Skeletal muscle tissue (tissue), 4 donors: ENCODE data around the gene PLCB1. TPM values are rescaled to one million over a fixed set of nuclear protein-coding genes. Genes with fewer than 3 reads are reported as not detected.

Source experiments
- H3K27ac ChIP-seq: one replicate; pipeline ENCODE4 v1.7.0; 2013; ENCODE audit warnings: mild to moderate bottlenecking, low read depth, low read length, inconsistent platforms
- H3K27me3 ChIP-seq, 3 donors: one replicate each; pipeline ENCODE4 v1.7.0; 2013; ENCODE audit warnings: low read length in 3 of 3; ENCODE audit not compliant: control insufficient read depth in 3 of 3, insufficient read depth in 3 of 3
- H3K36me3 ChIP-seq, 3 donors: one replicate each; pipeline ENCODE4 v1.7.0; 2013; ENCODE audit warnings: low read length in 3 of 3; ENCODE audit not compliant: control insufficient read depth in 3 of 3, insufficient read depth in 3 of 3
- H3K4me1 ChIP-seq, 3 donors: one replicate each; pipeline ENCODE4 v1.7.0; 2013; ENCODE audit warnings: low read length in 3 of 3, mild to moderate bottlenecking in 3 of 3; ENCODE audit not compliant: control insufficient read depth in 3 of 3, insufficient read depth in 3 of 3
- H3K4me3 ChIP-seq, 3 donors: one replicate each; pipeline ENCODE4 v1.7.0; 2013; ENCODE audit warnings: low read length in 3 of 3
- H3K9ac ChIP-seq, 3 donors: one replicate each; pipeline ENCODE4 v1.7.0; 2013; ENCODE audit warnings: low read length in 3 of 3, mild to moderate bottlenecking in 3 of 3, moderate library complexity in 2 of 3, low read depth in 1 of 3
- H3K9me3 ChIP-seq, 3 donors: one replicate each; pipeline ENCODE4 v1.7.0; 2013; ENCODE audit warnings: low read length in 3 of 3; ENCODE audit not compliant: control insufficient read depth in 3 of 3
- total RNA-seq: library from RNA; depleted of rRNA; stranded (reverse); fragments of >200 nt; gene quantifications from one replicate; pipeline ENCODE4 v1.2.3, GENCODE V29; 2014
- donor health status: Osteomylitis.

Gene PLCB1
- total RNA-seq, 1 donor from 2014 or later, result 13.0 TPM

DNA sequence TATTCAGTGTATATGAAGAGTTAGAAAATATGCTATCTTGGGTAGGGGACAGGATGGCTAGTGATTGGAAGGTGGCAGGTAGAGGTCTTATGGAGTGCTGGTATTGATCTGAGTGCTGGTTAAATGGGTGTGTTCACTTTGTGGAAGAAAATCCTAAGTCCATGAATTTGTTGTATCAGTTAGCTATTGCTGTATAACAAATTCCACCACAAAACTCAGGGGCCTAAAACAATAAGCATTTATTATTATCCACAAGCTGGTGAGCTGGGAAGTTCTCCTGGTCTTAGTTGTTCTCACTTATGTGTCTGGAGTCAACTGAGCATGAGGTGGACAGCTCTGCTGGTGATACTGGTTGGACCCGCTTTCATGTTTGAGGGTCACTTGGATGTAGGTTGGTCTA lies 724.6 kb downstream of the PLCB1 start:
- no peaks in the 10 kb centered on the region for H3K27me3 ChIP-seq
- no peak overlapping the region for H3K9ac ChIP-seq
- no peak overlapping the region for H3K27ac ChIP-seq
- no peak overlapping the region for H3K4me3 ChIP-seq
- no peaks in the 10 kb centered on the region for H3K36me3 ChIP-seq
- H3K9me3 ChIP-seq, result no peaks in the 10 kb centered on the region
- H3K4me1 ChIP-seq, result peaks cover 0 to 5% (median 5%) of the 10 kb centered on the region in 3 donors

- Histone ChIP-seq H3K9me3 (no peaks in the 10 kb centered on the region), H3K27ac (no peak overlapping the region), H3K27me3 (no peaks in the 10 kb centered on the region), H3K36me3 (no peaks in the 10 kb centered on the region), H3K9ac (no peak overlapping the region), H3K4me3 (no peak overlapping the region), H3K4me1 (peaks cover 0 to 5% (median 5%) of the 10 kb centered on the region in 3 donors)
These were observed 726.2 kb downstream of the PLCB1 start for GRCh38 chr20:8858181-8858787.

- Histone ChIP-seq H3K9me3 (no peaks in the 10 kb centered on the region), H3K4me3 (no peak overlapping the region), H3K9ac (no peak overlapping the region), H3K4me1 (no peaks in the 10 kb centered on the region), H3K36me3 (no peaks in the 10 kb centered on the region), H3K27ac (no peak overlapping the region), H3K27me3 (no peaks in the 10 kb centered on the region)
These were observed 728.0 kb downstream of the PLCB1 start for GRCh38 chr20:8860011-8860495.

DNA sequence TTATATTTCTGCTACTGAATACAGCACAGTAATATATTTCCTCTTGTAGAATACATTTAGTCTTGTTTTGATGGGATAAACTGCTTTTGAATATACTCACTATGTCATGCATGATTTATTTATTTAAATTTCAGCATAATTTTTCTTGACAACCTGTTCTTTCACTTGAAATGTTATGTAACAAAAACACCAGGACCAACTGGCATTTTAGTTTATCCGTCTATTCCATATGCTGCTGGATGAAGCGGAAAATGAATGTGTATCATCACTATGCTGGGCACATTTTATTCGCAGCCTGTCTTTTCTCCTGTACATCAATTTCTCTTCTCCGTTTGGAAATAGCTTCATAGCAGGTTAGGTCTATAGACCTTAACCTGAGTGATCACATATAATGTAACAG lies 730.0 kb downstream of the PLCB1 start:
- Histone ChIP-seq H3K4me3 (no peak overlapping the region), H3K27ac (no peak overlapping the region), H3K27me3 (no peaks in the 10 kb centered on the region), H3K9me3 (no peaks in the 10 kb centered on the region), H3K4me1 (no peaks in the 10 kb centered on the region), H3K36me3 (no peaks in the 10 kb centered on the region), H3K9ac (no peak overlapping the region)

- Histone ChIP-seq H3K9me3 (no peaks in the 10 kb centered on the region), H3K9ac (no peak overlapping the region), H3K27me3 (no peaks in the 10 kb centered on the region), H3K36me3 (no peaks in the 10 kb centered on the region), H3K27ac (no peak overlapping the region), H3K4me3 (no peak overlapping the region), H3K4me1 (no peaks in the 10 kb centered on the region)
These were observed 733.6 kb downstream of the PLCB1 start for GRCh38 chr20:8865636-8866035.

- Histone ChIP-seq H3K4me1 (no peaks in the 10 kb centered on the region), H3K27me3 (no peaks in the 10 kb centered on the region), H3K27ac (no peak overlapping the region), H3K9me3 (no peaks in the 10 kb centered on the region), H3K9ac (no peak overlapping the region), H3K36me3 (no peaks in the 10 kb centered on the region), H3K4me3 (no peak overlapping the region)
These were observed 735.1 kb downstream of the PLCB1 start for GRCh38 chr20:8867038-8867740.

DNA sequence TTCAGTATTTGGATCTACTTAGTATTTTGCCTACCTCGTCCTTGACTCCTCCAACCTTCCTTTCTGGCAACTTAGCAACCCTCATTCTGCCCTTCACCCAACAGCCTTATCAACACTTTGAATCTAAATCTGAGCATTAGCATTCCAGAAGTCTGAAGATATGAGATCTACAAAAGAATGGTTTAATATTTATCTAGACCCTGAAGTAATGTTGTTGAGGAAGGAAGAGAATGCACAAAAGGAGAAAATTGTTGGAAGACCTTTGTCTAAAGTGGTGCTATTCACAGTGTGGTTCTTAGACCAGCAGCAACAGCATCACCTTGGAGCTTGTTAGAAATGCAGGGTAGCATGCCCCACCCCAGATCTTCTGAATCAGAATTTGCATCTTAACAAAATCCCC lies 738.6 kb downstream of the PLCB1 start:
- Histone ChIP-seq H3K4me1 (no peaks in the 10 kb centered on the region), H3K9ac (no peak overlapping the region), H3K4me3 (no peak overlapping the region), H3K36me3 (no peaks in the 10 kb centered on the region), H3K9me3 (no peaks in the 10 kb centered on the region), H3K27ac (no peak overlapping the region), H3K27me3 (no peaks in the 10 kb centered on the region)

- H3K36me3 ChIP-seq, result no peaks in the 10 kb centered on the region
- no peak overlapping the region for H3K4me3 ChIP-seq
- H3K9ac ChIP-seq, result no peak overlapping the region
- H3K27ac ChIP-seq, result no peak overlapping the region
- H3K9me3 ChIP-seq, result no peaks in the 10 kb centered on the region
- no peaks in the 10 kb centered on the region for H3K27me3 ChIP-seq
- no peaks in the 10 kb centered on the region for H3K4me1 ChIP-seq
These were observed 742.4 kb downstream of the PLCB1 start for GRCh38 chr20:8874437-8874836.

DNA sequence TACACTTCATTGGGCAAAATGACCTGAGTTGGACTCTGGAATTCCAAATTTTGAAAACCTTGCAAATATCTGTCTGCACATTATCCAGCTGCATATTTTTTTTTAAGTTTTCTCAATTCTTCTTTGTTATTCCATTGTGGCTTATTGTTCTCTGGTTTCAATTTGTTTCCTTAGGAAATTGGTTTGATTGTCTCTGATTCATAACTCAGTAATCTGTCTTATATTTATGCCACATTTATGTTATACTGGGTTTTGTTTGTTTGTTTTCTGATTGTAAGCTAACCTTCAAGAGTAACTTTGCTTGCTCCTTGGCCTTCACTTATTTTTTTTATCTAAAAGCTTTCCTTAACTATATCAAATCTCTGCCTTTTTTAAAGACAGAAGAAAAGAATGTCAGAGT lies 743.5 kb downstream of the PLCB1 start:
- no peaks in the 10 kb centered on the region for H3K27me3 ChIP-seq
- H3K27ac ChIP-seq, result no peak overlapping the region
- H3K9me3 ChIP-seq, result no peaks in the 10 kb centered on the region
- no peak overlapping the region for H3K4me3 ChIP-seq
- H3K4me1 ChIP-seq, result no peaks in the 10 kb centered on the region
- H3K9ac ChIP-seq, result no peak overlapping the region
- no peaks in the 10 kb centered on the region for H3K36me3 ChIP-seq

DNA sequence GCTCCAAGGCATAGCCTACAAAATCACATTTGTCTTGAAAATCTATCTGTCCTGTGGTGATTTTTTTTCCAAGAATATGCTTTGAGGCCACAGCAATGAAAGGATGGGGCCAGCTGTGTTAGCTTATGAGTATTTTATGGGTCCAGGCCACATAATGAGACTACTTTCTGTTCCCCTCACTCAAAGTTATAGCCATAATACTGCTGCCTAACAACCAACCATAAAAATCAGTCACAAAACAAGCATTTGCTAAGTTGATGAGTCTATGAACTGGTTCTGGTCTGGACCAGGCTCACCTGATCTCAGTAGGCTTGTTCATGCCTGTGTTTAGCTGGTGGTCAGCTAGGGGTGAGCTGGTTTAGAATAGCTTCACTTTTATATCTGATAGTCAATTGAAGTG lies 744.3 kb downstream of the PLCB1 start:
- H3K36me3 ChIP-seq, result no peaks in the 10 kb centered on the region
- H3K4me1 ChIP-seq, result no peaks in the 10 kb centered on the region
- no peaks in the 10 kb centered on the region for H3K27me3 ChIP-seq
- no peak overlapping the region for H3K9ac ChIP-seq
- no peak overlapping the region for H3K27ac ChIP-seq
- H3K4me3 ChIP-seq, result no peak overlapping the region
- H3K9me3 ChIP-seq, result no peaks in the 10 kb centered on the region
